ENCODE measurements around the gene RBMS2.

The RBMS2 gene

DNA sequence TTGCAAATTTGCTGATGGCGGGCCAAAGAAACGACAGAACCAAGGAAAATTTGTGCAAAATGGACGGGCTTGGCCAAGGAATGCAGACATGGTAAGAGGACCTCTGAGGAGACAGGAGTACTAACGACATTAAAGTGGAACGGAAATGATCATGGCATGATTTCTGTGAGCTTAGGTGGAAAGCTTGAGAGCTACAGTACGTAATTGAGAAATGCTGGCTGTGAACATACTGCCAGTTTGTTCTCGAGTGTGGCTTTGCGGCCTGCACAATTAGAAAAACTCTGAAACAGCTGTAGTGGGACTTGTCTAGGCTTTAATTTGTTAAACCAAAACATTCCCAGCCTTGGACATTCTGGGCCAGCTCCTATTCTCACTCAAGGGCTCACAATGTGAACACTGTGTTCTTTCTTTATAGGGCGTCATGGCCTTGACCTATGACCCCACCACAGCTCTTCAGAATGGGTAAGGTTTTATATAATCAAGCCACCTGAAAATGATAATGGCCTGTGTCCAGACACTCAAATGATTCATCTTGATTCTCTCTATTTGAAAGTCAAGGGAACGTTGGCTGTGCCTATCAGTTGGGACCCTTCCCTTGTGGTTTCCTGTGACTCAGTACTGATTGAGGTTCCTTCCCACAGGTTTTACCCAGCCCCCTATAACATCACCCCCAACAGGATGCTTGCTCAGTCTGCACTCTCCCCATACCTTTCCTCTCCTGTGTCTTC lies 60.0 kb downstream of the RBMS2 start:
- DNase-seq (ENCODE audit: low read depth, low spot score), result no peak

GRCh38 chr12:56585098-56585497 lies 63.5 kb downstream of the RBMS2 start:
- no peak for DNase-seq (ENCODE audit: low read depth, low spot score)

GRCh38 chr12:56589783-56590182 lies 68.2 kb downstream of the RBMS2 start:
- no peak for DNase-seq (ENCODE audit: low read depth, low spot score)

DNA sequence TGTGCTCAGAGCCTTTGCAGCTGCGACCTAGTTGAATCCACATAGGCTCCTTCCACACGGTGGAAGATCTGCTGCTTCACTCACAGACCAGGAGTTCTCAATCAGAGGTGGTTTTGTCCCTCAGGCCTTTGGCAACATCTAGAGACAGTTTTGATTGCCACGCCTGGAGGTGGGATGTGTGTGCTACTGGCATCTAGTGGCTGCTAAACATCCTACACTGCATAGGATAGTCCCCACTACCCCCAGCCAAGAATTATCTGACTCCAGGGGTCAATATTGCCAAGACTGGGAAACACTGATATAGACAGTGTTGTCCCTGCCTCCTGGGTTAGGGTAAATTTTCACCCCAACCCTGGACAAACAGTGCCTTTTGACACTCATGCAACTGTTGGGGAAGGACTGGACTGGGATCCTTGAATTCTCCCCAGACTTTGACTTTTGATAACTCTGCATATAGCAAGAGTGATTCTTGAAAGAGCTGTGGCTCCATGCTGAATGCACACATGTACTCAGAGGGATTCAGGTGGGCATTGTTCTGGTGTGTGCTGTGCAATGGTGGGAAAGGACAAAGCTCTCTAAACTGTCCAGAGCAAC lies 68.7 kb downstream of the RBMS2 start:
- no peak for DNase-seq (ENCODE audit: low read depth, low spot score)

DNA sequence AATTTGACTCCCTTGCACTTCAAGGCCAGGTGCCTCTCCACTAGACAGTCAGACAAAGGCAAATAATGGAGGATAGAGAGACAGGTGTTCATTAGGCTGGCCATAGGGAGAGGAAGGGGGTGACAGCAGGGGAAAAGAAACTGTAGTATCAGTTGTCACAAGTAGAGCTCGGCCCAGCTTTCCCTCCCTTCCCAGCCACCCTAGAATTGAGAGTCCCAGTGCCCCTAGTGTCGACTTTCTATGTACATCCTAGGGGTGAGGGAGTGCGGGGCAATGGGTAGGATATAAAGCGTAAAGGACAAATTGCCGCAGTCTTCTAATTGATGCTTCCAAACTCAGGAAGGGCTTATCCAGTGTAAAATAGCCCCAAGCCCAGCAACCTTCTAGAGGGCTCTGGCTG lies 69.5 kb downstream of the RBMS2 start:
- no peak for DNase-seq (ENCODE audit: low read depth, low spot score)

DNA sequence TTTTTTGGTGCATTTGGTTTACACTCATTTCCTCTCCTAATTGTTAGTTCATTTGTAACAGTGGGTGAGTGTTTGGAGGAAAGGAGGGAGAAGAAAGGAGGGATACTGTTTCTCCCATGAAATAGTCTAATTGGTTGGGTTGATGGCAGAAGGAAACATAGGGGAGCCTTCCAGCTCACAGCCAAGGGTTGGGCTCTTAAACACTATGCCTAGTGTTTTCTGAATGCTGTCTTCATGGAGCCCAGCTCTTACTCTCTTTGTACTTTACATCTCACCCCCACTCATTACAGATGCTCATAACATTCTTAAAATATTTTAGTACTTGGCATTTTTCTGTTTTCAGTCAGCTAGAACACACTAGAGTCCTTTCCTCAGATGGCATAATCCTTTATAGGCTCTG lies 70.3 kb downstream of the RBMS2 start:
- DNase-seq (ENCODE audit: low read depth, low spot score), result no peak

DNA sequence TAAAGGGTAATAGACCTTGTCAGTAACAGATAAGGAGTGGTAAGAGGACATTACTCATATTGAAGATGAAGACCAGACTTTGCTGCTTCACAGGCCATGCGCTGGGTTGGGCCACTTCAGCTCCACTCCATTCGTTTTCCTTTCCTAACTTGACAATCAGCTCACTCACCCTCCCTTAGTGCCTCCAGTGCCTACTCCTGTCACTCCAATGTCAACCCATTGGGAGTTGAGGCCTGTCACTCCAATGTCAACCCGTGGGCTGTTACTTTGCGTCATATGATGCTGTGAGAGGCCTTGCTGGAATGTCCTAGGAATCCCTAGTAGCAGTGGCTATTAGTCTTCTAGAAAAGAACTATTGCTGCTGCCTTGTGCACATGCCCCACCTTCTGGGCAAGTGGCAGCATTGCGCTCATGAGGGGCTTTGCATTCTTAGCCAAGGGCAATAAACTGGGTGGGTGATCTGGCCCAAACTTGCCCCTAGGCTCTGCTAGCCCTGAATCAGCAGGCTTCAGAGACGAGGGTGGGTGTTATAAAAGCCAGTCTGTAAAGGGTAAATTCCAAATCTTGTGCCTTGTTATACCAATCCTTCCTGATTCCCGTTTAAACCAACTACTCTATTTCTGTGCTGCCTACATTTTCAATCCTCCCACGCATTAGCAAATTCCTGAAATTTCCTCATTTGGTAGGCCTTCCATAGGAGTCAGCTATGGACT lies 72.4 kb downstream of the RBMS2 start:
- DNase-seq (ENCODE audit: low read depth, low spot score), result peak; percentile 64

DNA sequence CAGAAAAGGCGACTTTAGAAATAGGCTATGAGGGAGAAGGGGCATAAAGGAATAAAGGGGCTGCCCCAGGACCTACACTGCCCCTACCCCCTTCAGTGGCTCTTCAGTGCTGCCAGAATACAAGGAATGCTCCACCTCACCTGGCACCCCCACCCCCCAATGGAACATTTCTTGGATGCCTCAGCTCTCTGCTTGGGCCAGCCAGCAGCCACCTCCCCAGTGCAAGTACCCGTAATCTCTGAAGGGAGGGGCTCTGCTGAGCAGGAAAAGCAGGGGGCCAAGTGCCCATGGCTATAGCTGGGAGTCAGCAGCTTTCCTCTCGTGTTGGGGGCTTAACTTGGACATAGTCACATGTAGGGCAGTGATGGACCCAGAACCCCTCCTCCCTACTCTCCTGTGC lies 75.2 kb downstream of the RBMS2 start:
- no peak for DNase-seq (ENCODE audit: low read depth, low spot score)

- DNase-seq (ENCODE audit: low read depth, low spot score), result no peak
Measured at GRCh38 chr12:56599041-56599440, 77.4 kb downstream of the RBMS2 start.

- DNase-seq (ENCODE audit: low read depth, low spot score), result no peak
Measured at GRCh38 chr12:56599797-56600196, 78.2 kb downstream of the RBMS2 start.

DNA sequence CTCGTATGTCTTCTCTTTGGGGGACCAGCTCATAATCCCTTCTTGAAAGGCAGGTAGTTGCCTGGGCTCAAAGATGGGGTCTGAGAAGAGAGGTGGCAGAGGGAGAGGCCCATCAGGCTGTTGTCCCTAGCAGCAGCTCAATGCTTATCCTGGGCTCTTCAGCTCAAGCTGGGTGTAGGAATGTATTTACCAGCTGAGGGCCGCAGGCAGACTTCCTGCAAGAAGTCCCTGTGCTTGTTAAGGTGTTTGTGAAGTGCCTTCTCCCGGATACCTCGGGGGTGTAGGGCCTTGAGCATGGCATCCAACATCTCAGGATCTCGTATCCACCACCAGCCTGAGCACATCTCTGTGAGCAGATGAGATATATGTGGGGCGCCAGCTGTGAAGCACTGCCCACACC lies 79.1 kb downstream of the RBMS2 start:
- DNase-seq (ENCODE audit: low read depth, low spot score), result no peak

GRCh38 chr12:56601503-56601902 lies 79.9 kb downstream of the RBMS2 start:
- DNase-seq (ENCODE audit: low read depth, low spot score), result no peak

GRCh38 chr12:56602239-56602638 lies 80.6 kb downstream of the RBMS2 start:
- DNase-seq (ENCODE audit: low read depth, low spot score), result no peak

DNA sequence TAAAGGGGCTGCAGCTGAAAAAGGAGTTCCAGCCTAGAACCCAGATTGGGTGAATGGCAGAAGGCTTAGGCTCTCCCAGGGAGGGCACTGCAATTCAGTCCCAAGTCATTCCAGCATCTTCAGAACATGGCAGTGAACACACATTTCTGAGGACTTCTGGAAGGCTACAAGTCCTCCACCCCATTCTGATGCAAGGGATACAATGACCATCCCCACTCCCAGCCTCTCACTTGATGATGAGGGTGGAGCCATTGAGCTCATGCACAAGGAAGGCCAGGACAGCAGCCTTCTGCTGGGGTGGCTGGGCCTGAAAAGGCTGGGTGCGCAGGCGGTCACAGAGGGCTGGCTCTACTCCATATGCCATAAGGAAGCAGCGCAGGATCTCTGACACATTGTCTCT lies 82.7 kb downstream of the RBMS2 start:
- no peak for DNase-seq (ENCODE audit: low read depth, low spot score)

DNA sequence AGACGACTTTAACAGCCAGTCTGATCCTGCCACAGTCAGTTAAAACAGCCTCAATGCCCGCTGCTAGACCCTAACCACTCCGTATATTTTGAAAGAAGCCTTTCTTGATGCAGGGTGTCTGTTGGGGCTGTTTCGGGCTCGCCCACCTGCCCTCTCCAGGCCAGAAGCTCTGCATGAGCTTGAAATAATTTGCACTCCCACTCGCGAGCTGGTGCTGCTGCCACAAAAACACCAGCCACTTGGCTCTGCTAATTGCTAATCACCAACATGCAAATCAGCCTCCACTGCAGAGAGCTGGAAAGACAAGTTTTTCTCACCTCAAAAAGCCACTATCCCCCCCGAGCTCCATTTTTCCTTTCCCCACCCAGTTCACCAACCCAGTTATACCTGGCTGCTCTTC lies 93.0 kb downstream of the RBMS2 start:
- no peak for DNase-seq (ENCODE audit: low read depth, low spot score)

- no peak for DNase-seq (ENCODE audit: low read depth, low spot score)
Measured at GRCh38 chr12:56616244-56616643, 94.6 kb downstream of the RBMS2 start.

DNA sequence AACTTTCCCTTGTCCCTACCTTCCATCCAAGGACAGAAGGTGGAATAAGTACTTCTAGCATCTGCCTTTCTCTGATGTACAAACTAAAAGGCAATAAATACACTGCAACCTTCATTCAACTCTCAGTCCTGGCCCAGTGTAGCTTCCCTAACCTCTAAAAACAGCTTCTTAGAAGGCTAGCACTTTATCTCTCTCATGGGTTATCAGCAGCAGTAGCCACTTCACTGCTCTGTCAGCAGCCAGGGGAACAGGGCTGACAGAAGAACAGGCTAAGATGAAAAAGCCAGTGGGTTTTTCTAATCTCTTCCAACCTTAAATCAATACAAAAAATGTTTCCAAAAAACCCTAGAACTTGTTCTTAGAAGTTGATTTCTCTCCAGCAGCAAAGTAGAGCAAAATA lies 95.3 kb downstream of the RBMS2 start:
- DNase-seq (ENCODE audit: low read depth, low spot score), result no peak

DNA sequence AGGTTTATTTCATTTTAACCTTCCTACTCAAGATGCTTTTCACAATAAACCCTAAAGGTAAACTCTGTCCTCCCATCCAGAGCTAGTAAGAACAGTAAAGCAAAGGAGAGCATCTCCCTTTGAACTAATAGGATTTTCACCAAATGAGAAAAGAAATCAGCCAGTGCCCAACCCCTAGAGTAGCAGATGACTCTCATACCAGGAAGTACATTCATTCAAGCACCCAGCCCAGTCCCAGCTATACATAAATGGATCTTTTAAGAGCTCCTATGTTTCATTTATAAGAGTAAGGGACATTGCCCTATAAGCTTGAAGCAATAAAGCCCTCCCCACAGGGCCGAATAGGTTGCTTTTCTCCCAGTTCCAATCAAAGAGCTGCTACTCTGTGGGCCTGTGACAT lies 100.9 kb downstream of the RBMS2 start:
- DNase-seq (ENCODE audit: low read depth, low spot score), result no peak

GRCh38 chr12:56626701-56627100 lies 105.1 kb downstream of the RBMS2 start:
- no peak for DNase-seq (ENCODE audit: low read depth, low spot score)

DNA sequence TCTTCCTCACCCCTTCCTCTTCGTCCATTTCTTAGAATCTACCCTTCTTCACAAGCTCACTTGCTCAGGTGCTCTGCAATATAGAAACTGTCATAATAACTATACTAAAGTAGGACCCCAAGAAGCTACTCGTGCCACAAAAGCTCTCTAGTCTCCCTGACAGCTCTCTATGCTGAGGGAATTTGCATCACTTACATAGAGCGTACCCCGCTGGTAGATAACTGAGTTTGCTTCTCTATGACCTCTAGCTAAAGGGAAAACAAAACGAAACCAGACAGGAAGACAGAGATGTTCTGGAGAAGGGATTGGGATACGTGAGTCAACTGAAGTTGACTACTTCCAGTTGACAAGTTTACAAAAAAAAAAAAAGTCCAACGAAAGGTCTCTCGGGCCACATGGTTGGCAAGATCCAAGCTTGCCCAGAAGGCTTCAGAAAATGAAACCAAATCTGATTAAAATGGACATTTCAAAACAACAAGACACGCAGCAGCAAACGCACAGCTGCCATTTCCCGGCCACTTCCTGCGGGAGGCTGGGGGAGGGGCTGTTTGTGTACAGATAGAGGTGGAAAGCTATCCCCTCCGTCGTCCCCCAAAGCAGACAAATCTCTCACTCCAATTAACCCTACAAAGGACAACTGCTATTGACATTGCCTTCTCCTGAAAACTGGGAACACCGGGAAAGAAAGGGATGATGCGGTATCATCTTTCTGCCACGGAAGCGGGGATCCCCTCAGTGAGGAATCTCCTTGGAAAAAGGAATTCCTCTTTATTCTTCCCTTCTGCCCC lies 107.2 kb downstream of the RBMS2 start:
- no peak for DNase-seq (ENCODE audit: low read depth, low spot score)

DNA sequence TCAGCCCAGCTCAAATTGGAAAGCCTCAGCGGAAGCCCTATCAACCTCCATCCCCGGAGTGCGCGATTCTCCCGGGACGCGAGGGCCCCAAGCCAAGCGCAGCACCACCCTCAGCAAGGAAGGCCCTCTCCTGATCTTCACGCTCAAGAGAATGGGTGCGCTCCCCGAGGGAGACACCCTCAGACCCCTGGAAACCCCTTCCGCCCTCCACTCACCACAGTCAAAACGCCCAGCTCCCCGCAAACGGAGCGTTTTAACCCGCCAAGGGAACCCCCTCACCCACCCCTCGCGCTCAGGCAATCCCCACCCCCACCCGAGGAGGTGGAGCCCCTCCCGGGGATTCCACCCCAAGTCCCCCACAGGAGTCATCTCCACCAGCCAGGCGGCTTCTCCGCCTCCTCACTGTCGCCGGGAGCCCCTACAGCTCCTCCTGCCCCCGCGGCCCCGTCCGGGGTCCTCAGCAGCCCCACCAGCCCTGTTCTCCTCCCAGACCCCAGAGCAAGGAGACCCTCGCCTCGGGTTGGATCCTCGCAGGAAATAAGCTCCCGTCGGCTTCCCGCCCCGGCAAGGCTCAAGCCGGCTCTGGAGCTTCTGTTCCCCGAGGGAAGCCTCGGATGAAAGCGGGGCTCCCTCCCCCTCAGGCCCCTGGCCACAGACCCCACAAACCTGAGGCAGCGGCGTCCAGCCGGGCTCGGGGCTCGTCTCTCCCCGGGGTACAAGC lies 108.0 kb downstream of the RBMS2 start:
- DNase-seq (ENCODE audit: low read depth, low spot score), result no peak

Data from iPS DF 19.7 (cell line).